NCI-H82 (cell line): ENCODE results near the gene NKX2-2.

Experiments
- DNase-seq: peaks from one replicate; lab custom pipeline; 2025; lab: John Stamatoyannopoulos, UW

Gene NKX2-2

GRCh38 chr20:21513881-21514540 is at the start of gene NKX2-2:
NKX2-2 (minus strand) TSS chr20:21514064; CDS start chr20:21513669, 395 bp downstream.
- no peak for DNase-seq

GRCh38 chr20:21562656-21563055 is 48.8 kb upstream of the NKX2-2 start:
- no peak for DNase-seq

- DNase-seq = no peak
Observed at GRCh38 chr20:21559305-21559704, 45.4 kb upstream of the NKX2-2 start.

- DNase-seq = no peak
Observed at GRCh38 chr20:21557241-21558020, 43.6 kb upstream of the NKX2-2 start.

GRCh38 chr20:21556398-21556797 is 42.5 kb upstream of the NKX2-2 start:
- DNase-seq = no peak

- no peak for DNase-seq
Observed at GRCh38 chr20:21555470-21556120, 41.7 kb upstream of the NKX2-2 start.

GRCh38 chr20:21554985-21555384 is 41.1 kb upstream of the NKX2-2 start:
- DNase-seq = no peak

- DNase-seq = no peak
Observed at GRCh38 chr20:21554376-21554890, 40.6 kb upstream of the NKX2-2 start.

GRCh38 chr20:21550587-21550986 is 36.7 kb upstream of the NKX2-2 start:
- DNase-seq = no peak

GRCh38 chr20:21548390-21549035 is 34.6 kb upstream of the NKX2-2 start:
- DNase-seq = no peak

GRCh38 chr20:21546355-21546754 is 32.5 kb upstream of the NKX2-2 start:
- DNase-seq = no peak

- DNase-seq = no peak
Observed at GRCh38 chr20:21539512-21539911, 25.6 kb upstream of the NKX2-2 start.

GRCh38 chr20:21534886-21535285 is 21.0 kb upstream of the NKX2-2 start:
- DNase-seq = no peak

- DNase-seq = peak; percentile 34
Observed at GRCh38 chr20:21534453-21534852, 20.6 kb upstream of the NKX2-2 start.

- peak; percentile 60 for DNase-seq
Observed at GRCh38 chr20:21529863-21530262, 16.0 kb upstream of the NKX2-2 start.

- DNase-seq = no peak
Observed at GRCh38 chr20:21528870-21529269, 15.0 kb upstream of the NKX2-2 start.

GRCh38 chr20:21527908-21528307 is 14.0 kb upstream of the NKX2-2 start:
- DNase-seq = no peak

GRCh38 chr20:21526776-21527175 is 12.9 kb upstream of the NKX2-2 start:
- no peak for DNase-seq

- no peak for DNase-seq
Observed at GRCh38 chr20:21523895-21524294, 10.0 kb upstream of the NKX2-2 start.

GRCh38 chr20:21523281-21523868 is 9.5 kb upstream of the NKX2-2 start:
- peak; percentile 34 for DNase-seq

GRCh38 chr20:21522481-21523280 is 8.8 kb upstream of the NKX2-2 start:
- DNase-seq = no peak
